GM18873 (cell line): ENCODE measurements around the gene RMRP.
"Not testable (repeated sequence)": the region's sequence is repeated elsewhere in the genome, so short reads cannot be mapped to it uniquely, and the experiment has no call there.

ENCODE experiments used
- ATAC-seq: cut with Tn5 transposase; IDR thresholded peaks from one replicate; pipeline ENCODE4 v1.9.1; 2021; ENCODE audit warnings: mild to moderate bottlenecking, moderate library complexity, moderate number of reproducible peaks; ENCODE audit not compliant: unreplicated experiment, low FRiP score

Gene RMRP

GRCh38 chr9:35618325-35618727 is 39.5 kb downstream of the RMRP start, which contains the start of gene CD72:
CD72 (minus strand) TSS chr9:35618413; CDS start chr9:35618303, 110 bp downstream.
- ATAC-seq: no peak

- no peak for ATAC-seq
These were observed 40.3 kb downstream of the RMRP start for GRCh38 chr9:35617548-35617947.

- ATAC-seq: no peak
These were observed 40.9 kb downstream of the RMRP start for GRCh38 chr9:35616681-35617459.

- no peak for ATAC-seq
These were observed 41.7 kb downstream of the RMRP start for GRCh38 chr9:35615981-35616680.

GRCh38 chr9:35612843-35613242 is 45.0 kb downstream of the RMRP start:
- ATAC-seq: no peak

GRCh38 chr9:35612066-35612465 is 45.8 kb downstream of the RMRP start:
- not testable (repeated sequence) for ATAC-seq

GRCh38 chr9:35611230-35611797 is 46.5 kb downstream of the RMRP start:
- ATAC-seq: no peak

GRCh38 chr9:35609820-35610163 is 48.0 kb downstream of the RMRP start:
- ATAC-seq: no peak

GRCh38 chr9:35609001-35609819 is 48.6 kb downstream of the RMRP start:
- no peak for ATAC-seq

- ATAC-seq: no peak
These were observed 49.6 kb downstream of the RMRP start for GRCh38 chr9:35608221-35608620.
